NCI-H526 treated with DMSO at 0.1 percent for 48 hours (cell line): ENCODE results near the gene NEK11.
A peak's percentile ranks its signal among the peaks of the same experiment; 100 is the strongest.

ENCODE experiments used
- DNase-seq: peaks from one replicate; lab custom pipeline; 2025; lab: John Stamatoyannopoulos, UW

The NEK11 gene

GRCh38 chr3:131026321-131027151, at the start of gene NEK11, which contains the start of gene ASTE1:
TSS of gene NEK11 (plus strand) at chr3:131026877. CDS start at chr3:131029709, 2,832 bp downstream.
TSS of gene ASTE1 (minus strand) at chr3:131026825. CDS start at chr3:131025306, 1,519 bp downstream.
- peak; percentile 74 for DNase-seq

GRCh38 chr3:130979117-130979516, 47.6 kb upstream of the NEK11 start:
- no peak for DNase-seq

GRCh38 chr3:130981469-130981868, 45.2 kb upstream of the NEK11 start:
- DNase-seq: no peak

- no peak for DNase-seq
These were observed 36.4 kb upstream of the NEK11 start for GRCh38 chr3:130990282-130990681.

GRCh38 chr3:130991126-130991525, 35.6 kb upstream of the NEK11 start:
- DNase-seq: no peak

GRCh38 chr3:130992344-130992743, 34.3 kb upstream of the NEK11 start:
- DNase-seq: no peak

- no peak for DNase-seq
These were observed 29.4 kb upstream of the NEK11 start for GRCh38 chr3:130997289-130997688.

GRCh38 chr3:131001071-131001470, 25.6 kb upstream of the NEK11 start:
- DNase-seq: no peak

GRCh38 chr3:131004603-131005002, 22.1 kb upstream of the NEK11 start:
- DNase-seq: no peak

- no peak for DNase-seq
These were observed 19.4 kb upstream of the NEK11 start for GRCh38 chr3:131007256-131007655.

GRCh38 chr3:131007782-131008181, 18.9 kb upstream of the NEK11 start:
- DNase-seq: no peak

- no peak for DNase-seq
These were observed 18.4 kb upstream of the NEK11 start for GRCh38 chr3:131008326-131008725.

- no peak for DNase-seq
These were observed 17.0 kb upstream of the NEK11 start for GRCh38 chr3:131009698-131010097.

GRCh38 chr3:131018970-131019369, 7.7 kb upstream of the NEK11 start:
- DNase-seq: no peak

GRCh38 chr3:131020122-131020693, 6.5 kb upstream of the NEK11 start:
- no peak for DNase-seq

- no peak for DNase-seq
These were observed 1.1 kb upstream of the NEK11 start for GRCh38 chr3:131025539-131025938.

GRCh38 chr3:131028844-131029243, 2.2 kb downstream of the NEK11 start:
- no peak for DNase-seq

GRCh38 chr3:131031660-131032059, 5.0 kb downstream of the NEK11 start:
- DNase-seq: no peak

- DNase-seq: peak; percentile 44
These were observed 6.9 kb downstream of the NEK11 start for GRCh38 chr3:131033480-131034080.

GRCh38 chr3:131036200-131036816, 9.6 kb downstream of the NEK11 start:
- DNase-seq: no peak

- no peak for DNase-seq
These were observed 10.3 kb downstream of the NEK11 start for GRCh38 chr3:131036986-131037385.

GRCh38 chr3:131038326-131038725, 11.6 kb downstream of the NEK11 start:
- no peak for DNase-seq
